HG03457 (cell line): ENCODE measurements around the gene FBLN1.

Experiments
- ATAC-seq: cut with Tn5 transposase; IDR thresholded peaks from one replicate; pipeline ENCODE4 v1.9.1; 2021; ENCODE audit warnings: moderate number of reproducible peaks; ENCODE audit not compliant: unreplicated experiment

The FBLN1 gene

GRCh38 chr22:45503816-45504372, 1.2 kb downstream of the FBLN1 start:
- no peak for ATAC-seq

- no peak for ATAC-seq
Observed at GRCh38 chr22:45504373-45505341, 2.0 kb downstream of the FBLN1 start.

GRCh38 chr22:45505991-45506747, 3.5 kb downstream of the FBLN1 start:
- no peak for ATAC-seq

- no peak for ATAC-seq
Observed at GRCh38 chr22:45506816-45507360, 4.2 kb downstream of the FBLN1 start.

GRCh38 chr22:45507798-45508197, 5.1 kb downstream of the FBLN1 start:
- no peak for ATAC-seq

- ATAC-seq: no peak
Observed at GRCh38 chr22:45508814-45509213, 6.1 kb downstream of the FBLN1 start.

GRCh38 chr22:45510376-45511232, 7.9 kb downstream of the FBLN1 start:
- no peak for ATAC-seq

GRCh38 chr22:45511847-45512261, 9.2 kb downstream of the FBLN1 start:
- no peak for ATAC-seq

GRCh38 chr22:45512363-45512762, 9.7 kb downstream of the FBLN1 start:
- no peak for ATAC-seq

- ATAC-seq: no peak
Observed at GRCh38 chr22:45515676-45516075, 13.0 kb downstream of the FBLN1 start.

- no peak for ATAC-seq
Observed at GRCh38 chr22:45516163-45516562, 13.5 kb downstream of the FBLN1 start.

GRCh38 chr22:45516923-45517675, 14.4 kb downstream of the FBLN1 start:
- no peak for ATAC-seq

GRCh38 chr22:45518136-45518535, 15.5 kb downstream of the FBLN1 start:
- no peak for ATAC-seq

GRCh38 chr22:45518580-45518991, 15.9 kb downstream of the FBLN1 start:
- no peak for ATAC-seq

- no peak for ATAC-seq
Observed at GRCh38 chr22:45521178-45521577, 18.5 kb downstream of the FBLN1 start.

GRCh38 chr22:45522462-45522861, 19.8 kb downstream of the FBLN1 start:
- ATAC-seq: no peak

GRCh38 chr22:45524157-45524556, 21.5 kb downstream of the FBLN1 start:
- ATAC-seq: no peak

GRCh38 chr22:45524966-45525365, 22.3 kb downstream of the FBLN1 start:
- ATAC-seq: no peak

- no peak for ATAC-seq
Observed at GRCh38 chr22:45525480-45525879, 22.8 kb downstream of the FBLN1 start.

- no peak for ATAC-seq
Observed at GRCh38 chr22:45526281-45526680, 23.6 kb downstream of the FBLN1 start.
